ENCODE data around the gene GUCY1B1.

GUCY1B1 gene

DNA sequence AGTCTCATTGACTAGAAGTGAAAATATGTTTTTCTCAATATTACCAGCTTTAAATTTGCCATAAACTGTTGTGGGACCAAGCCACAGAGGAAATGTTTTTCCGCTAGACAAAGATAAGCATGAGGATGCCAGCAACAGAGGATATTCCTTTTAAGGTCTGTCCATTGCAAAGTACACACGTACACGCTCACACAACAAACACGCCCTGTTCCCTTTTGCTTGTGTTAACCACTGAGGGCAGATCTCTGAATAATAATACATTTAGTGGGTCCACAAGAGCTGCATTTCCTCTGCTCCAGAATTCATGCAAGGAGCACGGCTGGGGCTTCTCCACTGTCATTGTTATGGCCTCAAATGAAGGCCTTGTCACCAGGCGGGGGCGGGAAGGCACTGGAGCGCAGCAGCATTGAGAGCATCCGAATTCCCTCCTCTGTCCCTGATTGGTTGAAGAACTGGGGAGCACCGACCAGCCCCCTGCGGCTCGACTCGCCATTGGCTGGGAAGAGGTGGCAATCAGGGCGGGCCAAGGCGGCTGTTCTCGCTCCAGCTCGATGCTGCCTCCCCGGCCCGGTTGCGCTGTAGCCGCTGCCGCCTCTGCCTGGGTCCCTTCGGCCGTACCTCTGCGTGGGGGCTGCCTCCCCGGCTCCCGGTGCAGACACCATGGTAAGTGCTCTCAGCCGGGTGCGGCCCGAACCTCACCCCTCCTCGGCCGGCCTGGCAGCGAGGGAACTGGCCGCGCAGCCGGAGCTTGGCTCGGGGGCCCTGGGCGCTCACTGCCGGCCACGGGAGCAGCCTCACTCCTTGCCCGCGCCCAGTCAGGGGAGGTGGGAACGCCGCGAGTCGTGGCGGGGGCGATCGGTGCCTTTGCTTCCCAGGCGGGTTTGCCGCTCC is at the start of gene GUCY1B1:
GUCY1B1 (plus strand) TSS at position 541 of the 891 bp plus-strand sequence; CDS start at position 661, 120 bp downstream.
- peak within 1 kb of the TSS; percentile 17 for H3K27ac Mint-ChIP-seq
- peaks cover 7% of the 10 kb centered on the region for H3K4me1 Mint-ChIP-seq (ENCODE audit: low read depth)
- H3K36me3 Mint-ChIP-seq (ENCODE audit: low read depth) = no peaks in the 10 kb centered on the region
- no peaks in the 10 kb centered on the region for H3K9me3 Mint-ChIP-seq
- H3K27me3 Mint-ChIP-seq = peaks cover 22% of the 10 kb centered on the region
- H3K4me3 Mint-ChIP-seq = peak within 1 kb of the TSS; percentile 78
- intact Hi-C loops (cut with micrococcal nuclease) = loop anchor here (10.0 kb wide), 1 partner anchor 94 kb away; the partner anchor contains the start of gene GUCY1A1

DNA sequence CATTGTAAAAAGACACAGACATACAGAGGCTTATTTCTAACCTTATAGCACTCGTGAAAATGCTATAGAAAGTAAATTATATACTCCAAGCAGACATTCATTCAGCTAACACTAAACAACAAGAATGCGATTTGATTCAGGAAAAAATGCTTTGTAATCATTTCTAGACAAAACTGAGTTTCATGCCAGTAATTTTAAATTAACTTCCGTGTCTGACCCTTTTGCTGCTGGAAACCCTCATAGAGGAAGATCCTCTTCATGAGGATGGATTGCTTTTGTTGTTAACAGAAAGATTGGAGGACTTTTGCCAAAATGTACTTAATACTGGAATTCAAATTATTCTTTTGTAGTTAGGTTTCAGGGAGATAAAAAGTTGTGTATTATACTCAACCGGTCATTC is 48.9 kb upstream of the GUCY1B1 start:
- Mint-ChIP-seq H3K27me3 (no peaks in the 10 kb centered on the region), H3K4me3 (no peak overlapping the region), H3K27ac (no peak overlapping the region), H3K4me1 (ENCODE audit: low read depth) (peaks cover 20% of the 10 kb centered on the region), H3K36me3 (ENCODE audit: low read depth) (no peaks in the 10 kb centered on the region), H3K9me3 (no peaks in the 10 kb centered on the region)
- intact Hi-C loops (cut with micrococcal nuclease) = no loop called here

DNA sequence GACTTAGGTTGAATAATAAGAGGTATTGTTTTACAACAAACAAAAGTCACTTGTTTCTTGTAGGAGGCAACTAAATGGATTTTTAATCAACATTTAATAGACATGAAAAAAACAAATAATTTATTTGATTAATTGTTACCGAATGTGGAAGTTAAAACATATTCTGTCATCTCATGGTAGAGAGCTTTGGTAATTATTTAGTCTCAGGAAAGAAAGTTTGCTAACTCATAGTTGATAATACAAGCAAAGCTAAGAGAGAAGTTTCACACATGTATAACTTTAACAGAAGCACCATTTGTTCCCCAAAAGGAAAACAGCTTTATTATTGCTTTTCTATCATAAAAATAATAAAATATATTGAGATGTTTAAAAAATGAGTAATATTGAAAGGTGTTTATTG is 47.3 kb upstream of the GUCY1B1 start:
- Mint-ChIP-seq H3K27ac (no peak overlapping the region), H3K27me3 (no peaks in the 10 kb centered on the region), H3K4me1 (ENCODE audit: low read depth) (peaks cover 20% of the 10 kb centered on the region), H3K9me3 (no peaks in the 10 kb centered on the region), H3K4me3 (no peak overlapping the region), H3K36me3 (ENCODE audit: low read depth) (no peaks in the 10 kb centered on the region)
- intact Hi-C loops (cut with micrococcal nuclease) = no loop called here

DNA sequence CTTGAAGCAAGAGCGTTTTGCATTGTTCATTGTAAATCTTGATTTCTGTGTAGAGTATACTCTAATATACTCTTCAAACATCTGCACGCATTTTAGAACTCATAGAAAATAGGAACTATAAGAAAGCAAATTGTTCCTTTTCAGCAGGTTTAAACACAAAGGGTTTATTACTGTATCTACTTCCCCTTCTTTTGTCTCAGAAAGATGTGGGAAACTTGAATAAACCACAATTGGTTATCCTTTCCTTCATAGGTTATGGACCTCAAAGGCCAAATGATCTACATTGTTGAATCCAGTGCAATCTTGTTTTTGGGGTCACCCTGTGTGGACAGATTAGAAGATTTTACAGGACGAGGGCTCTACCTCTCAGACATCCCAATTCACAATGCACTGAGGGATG is 46.0 kb upstream of the GUCY1B1 start:
- peaks cover 20% of the 10 kb centered on the region for H3K4me1 Mint-ChIP-seq (ENCODE audit: low read depth)
- intact Hi-C loops (cut with micrococcal nuclease) = no loop called here

DNA sequence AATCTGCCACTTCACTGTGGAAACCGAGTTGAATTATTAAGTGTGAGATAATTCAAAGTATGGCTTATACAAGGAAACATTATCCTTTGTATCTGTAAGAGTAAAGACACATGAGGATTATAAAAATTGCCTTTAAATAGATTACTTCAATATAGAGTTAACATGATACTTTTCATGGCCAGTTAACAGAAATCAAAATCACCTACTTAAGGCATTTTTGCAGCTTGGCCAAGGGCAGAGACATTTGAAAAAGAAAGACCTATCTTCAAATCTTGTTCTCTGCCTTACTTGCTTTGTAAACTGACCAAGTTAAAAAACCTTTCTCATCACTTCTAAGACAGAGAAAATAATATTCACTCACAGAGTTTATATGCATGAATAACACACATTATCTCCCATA is 44.9 kb upstream of the GUCY1B1 start:
- no peak overlapping the region for H3K4me3 Mint-ChIP-seq
- peaks cover 20% of the 10 kb centered on the region for H3K4me1 Mint-ChIP-seq (ENCODE audit: low read depth)
- H3K9me3 Mint-ChIP-seq = no peaks in the 10 kb centered on the region
- intact Hi-C loops (cut with micrococcal nuclease) = no loop called here
- no peaks in the 10 kb centered on the region for H3K36me3 Mint-ChIP-seq (ENCODE audit: low read depth)
- no peaks in the 10 kb centered on the region for H3K27me3 Mint-ChIP-seq
- no peak overlapping the region for H3K27ac Mint-ChIP-seq

More for the DNA sequence above, 46.0 kb upstream of the GUCY1B1 start:
- no peaks in the 10 kb centered on the region for H3K36me3 Mint-ChIP-seq (ENCODE audit: low read depth)
- H3K27me3 Mint-ChIP-seq = no peaks in the 10 kb centered on the region
- no peaks in the 10 kb centered on the region for H3K9me3 Mint-ChIP-seq
- H3K4me3 Mint-ChIP-seq = no peak overlapping the region
- H3K27ac Mint-ChIP-seq = no peak overlapping the region

DNA sequence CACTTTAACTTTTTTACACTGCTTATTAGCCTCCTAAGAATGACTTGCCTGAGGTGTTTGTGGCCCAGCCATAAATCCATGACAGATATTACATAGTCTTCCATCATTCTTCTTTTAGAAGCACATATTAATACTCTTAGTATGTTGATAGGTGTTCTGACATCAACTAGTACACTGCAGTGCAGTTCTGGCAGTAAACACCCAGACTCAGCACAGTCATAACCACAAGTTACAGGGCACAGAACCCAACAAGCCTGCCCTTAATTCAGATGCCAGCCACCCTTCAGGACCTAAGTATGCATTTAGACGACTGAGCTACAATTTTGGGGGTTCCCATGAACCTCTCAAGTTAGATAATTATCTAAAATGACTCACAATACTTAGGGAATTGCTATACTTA is 36.5 kb upstream of the GUCY1B1 start:
- Mint-ChIP-seq H3K4me3 (no peak overlapping the region), H3K4me1 (ENCODE audit: low read depth) (peaks cover 7% of the 10 kb centered on the region), H3K27ac (no peak overlapping the region), H3K9me3 (no peaks in the 10 kb centered on the region), H3K36me3 (ENCODE audit: low read depth) (no peaks in the 10 kb centered on the region), H3K27me3 (no peaks in the 10 kb centered on the region)
- intact Hi-C loops (cut with micrococcal nuclease) = no loop called here

DNA sequence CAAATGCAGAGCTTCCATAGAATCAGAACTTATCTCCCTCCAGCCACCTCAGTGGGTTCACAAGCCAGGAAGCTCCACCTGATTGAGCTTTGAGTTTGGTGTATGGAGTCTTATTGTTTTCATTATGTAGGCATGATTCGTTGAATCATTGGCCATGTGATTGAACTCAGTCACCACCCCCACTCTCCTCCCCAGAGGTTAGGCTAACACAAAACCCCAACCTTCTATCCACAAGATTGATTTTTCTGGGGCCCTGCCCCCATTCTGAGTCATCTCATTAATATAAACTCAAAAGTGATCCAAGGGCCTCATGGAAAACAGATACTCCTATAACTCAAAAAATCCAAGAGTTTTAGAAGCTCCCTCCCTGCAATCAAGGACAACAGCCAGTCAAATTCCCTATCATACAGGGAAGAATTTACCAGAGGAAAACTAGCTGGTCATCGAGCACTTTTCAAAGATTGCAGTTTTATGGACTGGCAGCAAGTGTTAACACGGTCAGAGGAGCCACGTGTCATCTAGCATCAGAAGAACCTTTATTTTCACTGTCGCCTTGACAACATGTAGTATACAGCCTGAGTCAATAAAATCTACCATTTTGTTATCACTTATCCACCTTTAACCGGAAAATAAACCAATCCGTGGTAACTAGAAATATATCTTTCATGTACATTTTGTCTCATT is 35.9 kb upstream of the GUCY1B1 start:
- H3K36me3 Mint-ChIP-seq (ENCODE audit: low read depth) = no peaks in the 10 kb centered on the region
- no peak overlapping the region for H3K27ac Mint-ChIP-seq
- intact Hi-C loops (cut with micrococcal nuclease) = no loop called here

DNA sequence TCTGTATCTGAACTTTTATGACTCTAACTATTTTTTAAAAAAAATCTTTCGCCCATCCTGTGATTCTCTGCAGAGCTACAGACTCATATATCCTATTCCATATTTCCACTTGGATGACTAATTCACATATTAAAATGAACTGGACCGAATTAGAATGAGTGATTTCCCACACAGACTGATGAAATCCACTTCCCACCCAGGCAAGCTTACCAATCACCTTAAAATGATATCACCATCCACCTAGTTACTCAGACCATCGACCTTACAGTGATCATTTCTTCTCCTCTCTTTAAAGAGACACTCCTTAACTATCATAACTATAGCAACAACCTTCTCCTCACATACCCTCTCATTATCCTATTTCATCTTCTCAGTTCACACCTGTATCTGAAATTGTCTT is 34.1 kb upstream of the GUCY1B1 start:
- intact Hi-C loops (cut with micrococcal nuclease) = no loop called here
- Mint-ChIP-seq H3K27me3 (no peaks in the 10 kb centered on the region), H3K36me3 (ENCODE audit: low read depth) (no peaks in the 10 kb centered on the region), H3K27ac (no peak overlapping the region), H3K4me3 (no peak overlapping the region), H3K4me1 (ENCODE audit: low read depth) (peaks cover 7% of the 10 kb centered on the region), H3K9me3 (no peaks in the 10 kb centered on the region)

More for the DNA sequence above, 35.9 kb upstream of the GUCY1B1 start:
- H3K9me3 Mint-ChIP-seq = no peaks in the 10 kb centered on the region
- H3K4me1 Mint-ChIP-seq (ENCODE audit: low read depth) = peaks cover 7% of the 10 kb centered on the region
- H3K4me3 Mint-ChIP-seq = no peak overlapping the region
- H3K27me3 Mint-ChIP-seq = no peaks in the 10 kb centered on the region

DNA sequence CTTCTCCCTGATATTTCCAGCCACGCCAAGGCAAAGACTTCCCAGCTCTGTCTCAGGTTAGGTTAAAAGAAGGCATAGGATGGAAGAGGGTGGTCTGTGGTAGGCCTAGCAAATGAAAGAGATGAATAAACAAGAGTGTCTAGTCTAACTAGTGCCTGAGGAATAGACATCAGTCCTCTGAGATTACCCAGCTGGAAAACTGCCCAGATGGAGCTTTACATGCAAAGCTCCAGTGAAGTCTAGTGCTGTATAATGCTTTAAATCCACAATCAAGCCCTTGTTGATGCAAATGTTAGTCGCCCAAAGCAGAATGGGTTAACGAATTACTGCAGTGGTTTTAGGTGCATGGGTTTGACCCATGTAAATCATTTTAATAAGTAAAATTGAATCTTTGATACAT is 24.8 kb upstream of the GUCY1B1 start:
- Mint-ChIP-seq H3K4me3 (no peak overlapping the region), H3K27ac (no peak overlapping the region), H3K4me1 (ENCODE audit: low read depth) (no peaks in the 10 kb centered on the region), H3K9me3 (no peaks in the 10 kb centered on the region), H3K27me3 (no peaks in the 10 kb centered on the region), H3K36me3 (ENCODE audit: low read depth) (no peaks in the 10 kb centered on the region)
- intact Hi-C loops (cut with micrococcal nuclease) = no loop called here

DNA sequence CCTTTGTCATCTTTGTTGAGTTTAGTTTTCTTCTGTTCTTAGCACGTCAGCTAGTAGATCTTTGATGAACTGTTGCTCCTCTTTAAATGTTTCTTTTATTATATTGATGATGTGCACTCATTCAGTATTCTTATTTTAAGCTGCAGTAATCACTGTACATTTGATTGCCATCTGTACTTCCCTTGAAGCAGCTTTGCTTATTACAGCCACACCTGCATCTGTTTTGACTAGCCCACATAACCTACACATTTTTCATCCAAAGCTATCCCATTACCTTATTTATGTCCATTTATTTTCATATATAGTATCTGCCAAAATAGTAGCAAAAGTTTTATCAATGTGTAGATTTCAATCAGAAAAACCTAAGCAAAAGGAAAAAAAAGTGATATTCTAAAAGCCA is 23.9 kb upstream of the GUCY1B1 start:
- no peaks in the 10 kb centered on the region for H3K27me3 Mint-ChIP-seq
- intact Hi-C loops (cut with micrococcal nuclease) = no loop called here
- H3K4me1 Mint-ChIP-seq (ENCODE audit: low read depth) = no peaks in the 10 kb centered on the region
- no peak overlapping the region for H3K27ac Mint-ChIP-seq
- no peaks in the 10 kb centered on the region for H3K9me3 Mint-ChIP-seq
- H3K4me3 Mint-ChIP-seq = no peak overlapping the region
- no peaks in the 10 kb centered on the region for H3K36me3 Mint-ChIP-seq (ENCODE audit: low read depth)

DNA sequence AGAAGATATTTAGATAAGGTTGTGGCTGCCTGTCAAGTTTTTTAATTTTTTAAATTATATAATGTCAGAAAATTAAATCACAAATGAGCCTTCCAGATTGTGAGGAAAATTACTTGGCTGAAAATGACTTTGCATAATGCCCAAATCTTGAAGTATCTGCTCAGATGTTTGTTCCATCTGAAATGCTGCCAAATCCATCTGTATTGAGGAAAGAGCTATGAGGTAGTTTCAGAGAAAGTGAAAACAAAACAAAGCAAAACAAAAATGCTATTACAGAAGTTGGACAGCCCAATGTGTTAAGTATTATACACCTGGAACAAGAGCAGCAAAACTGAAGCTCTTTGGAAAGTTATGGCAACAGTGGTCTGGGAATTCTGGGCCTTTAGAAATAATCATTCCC is 23.3 kb upstream of the GUCY1B1 start:
- H3K4me1 Mint-ChIP-seq (ENCODE audit: low read depth) = no peaks in the 10 kb centered on the region
- intact Hi-C loops (cut with micrococcal nuclease) = no loop called here
- H3K27me3 Mint-ChIP-seq = no peaks in the 10 kb centered on the region
- no peak overlapping the region for H3K4me3 Mint-ChIP-seq
- H3K9me3 Mint-ChIP-seq = no peaks in the 10 kb centered on the region
- H3K27ac Mint-ChIP-seq = no peak overlapping the region
- no peaks in the 10 kb centered on the region for H3K36me3 Mint-ChIP-seq (ENCODE audit: low read depth)

DNA sequence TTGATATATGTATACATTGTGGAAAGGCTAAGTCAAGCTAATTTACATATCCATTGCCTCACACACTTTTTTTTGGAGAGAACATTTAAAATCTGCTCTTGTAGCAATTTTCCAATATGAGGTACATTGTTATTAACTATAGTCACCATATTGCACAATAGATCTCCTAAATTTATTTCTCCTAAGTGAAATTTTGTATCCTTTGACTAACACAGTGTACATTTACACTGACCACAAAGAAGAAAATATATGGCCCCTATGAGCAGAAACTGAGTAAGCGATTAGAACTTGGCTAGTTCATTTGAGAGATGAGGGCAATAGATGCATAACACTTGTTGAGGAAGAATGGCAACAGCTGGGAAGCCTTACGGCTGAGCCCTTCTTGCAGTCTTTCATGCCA is 20.3 kb upstream of the GUCY1B1 start:
- no peaks in the 10 kb centered on the region for H3K4me1 Mint-ChIP-seq (ENCODE audit: low read depth)
- no peak overlapping the region for H3K27ac Mint-ChIP-seq
- intact Hi-C loops (cut with micrococcal nuclease) = no loop called here
- no peaks in the 10 kb centered on the region for H3K36me3 Mint-ChIP-seq (ENCODE audit: low read depth)
- H3K27me3 Mint-ChIP-seq = no peaks in the 10 kb centered on the region
- no peak overlapping the region for H3K4me3 Mint-ChIP-seq
- H3K9me3 Mint-ChIP-seq = no peaks in the 10 kb centered on the region

DNA sequence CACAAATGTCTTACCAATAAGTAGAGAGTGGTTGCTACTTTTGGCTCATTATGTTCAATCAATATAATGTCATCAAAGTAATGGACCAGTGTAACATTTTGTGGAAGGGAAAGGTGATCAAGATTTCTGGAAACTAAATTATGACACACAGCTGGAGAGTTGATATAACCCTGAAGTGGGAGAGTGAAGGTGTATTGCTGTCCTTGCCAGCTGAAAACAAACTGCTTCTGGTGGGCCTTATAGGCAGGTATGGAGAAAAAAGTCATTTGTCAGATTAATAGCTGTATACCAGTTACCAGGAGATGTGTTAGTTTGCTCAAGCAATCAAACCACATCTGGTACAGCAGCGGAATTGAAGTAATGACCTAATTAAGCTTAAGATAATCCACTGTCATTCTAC is 17.3 kb upstream of the GUCY1B1 start:
- intact Hi-C loops (cut with micrococcal nuclease) = no loop called here
- Mint-ChIP-seq H3K4me3 (no peak overlapping the region), H3K27me3 (no peaks in the 10 kb centered on the region), H3K36me3 (ENCODE audit: low read depth) (no peaks in the 10 kb centered on the region), H3K27ac (no peak overlapping the region), H3K9me3 (no peaks in the 10 kb centered on the region), H3K4me1 (ENCODE audit: low read depth) (no peaks in the 10 kb centered on the region)

DNA sequence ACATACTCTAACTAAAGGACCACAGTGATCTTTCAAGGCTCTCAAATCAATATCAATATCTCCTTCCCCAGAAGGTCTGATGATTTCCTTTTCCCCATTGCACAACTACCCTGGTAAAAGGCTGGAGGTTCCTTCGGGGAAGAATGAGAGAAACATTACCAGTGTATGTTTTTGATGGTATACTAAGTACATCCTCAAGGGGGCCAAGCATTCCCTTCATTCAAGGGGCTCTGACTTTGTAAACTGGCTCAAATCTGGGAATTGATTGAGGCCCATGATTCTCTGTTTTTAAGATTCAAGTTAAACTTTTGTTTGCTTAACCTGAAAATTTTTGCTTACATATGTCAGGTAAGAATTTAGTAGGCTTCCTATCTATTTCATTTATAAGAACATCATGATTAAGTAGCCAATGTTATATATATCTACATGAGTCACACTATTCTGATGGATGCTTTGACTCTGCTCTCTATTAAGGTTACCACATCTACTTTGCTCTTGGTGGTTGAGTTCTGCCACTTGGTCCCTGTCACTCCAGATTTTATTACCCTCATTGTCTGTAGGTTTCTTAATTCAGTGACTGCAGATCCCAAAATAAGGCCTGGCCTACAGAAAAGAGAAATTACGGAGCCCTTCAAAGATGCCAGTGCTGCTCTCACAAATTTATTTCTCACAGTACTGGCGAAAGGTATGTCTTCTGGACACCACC is 16.4 kb upstream of the GUCY1B1 start:
- H3K27me3 Mint-ChIP-seq = no peaks in the 10 kb centered on the region
- H3K36me3 Mint-ChIP-seq (ENCODE audit: low read depth) = no peaks in the 10 kb centered on the region
- no peaks in the 10 kb centered on the region for H3K4me1 Mint-ChIP-seq (ENCODE audit: low read depth)
- no peak overlapping the region for H3K4me3 Mint-ChIP-seq
- intact Hi-C loops (cut with micrococcal nuclease) = no loop called here
- H3K9me3 Mint-ChIP-seq = no peaks in the 10 kb centered on the region
- H3K27ac Mint-ChIP-seq = no peak overlapping the region
